PC-9 (cell line): ENCODE results near the gene SI. TPM values are rescaled to one million over a fixed set of nuclear protein-coding genes. Genes with fewer than 3 reads are reported as not detected.

ENCODE experiments used
- BruUV-seq: library from RNA; stranded (reverse); fragments of 400-500 nt; replicated peaks from 2 replicates; lab custom pipeline; 2021; lab: Mats Ljungman, UMichigan
- CTCF ChIA-PET: fragments of 300-600 bp; sonication (Branson Sonifier 250); formaldehyde crosslinking; loops from one replicate; lab custom pipeline; 2022; ENCODE audit warnings: antibody characterized with exemption; lab: Charles Lee
- POLR2A ChIA-PET: fragments of 300-600 bp; sonication (Branson Sonifier 250); formaldehyde crosslinking; loops from one replicate; lab custom pipeline; 2022; ENCODE audit warnings: antibody characterized with exemption; ENCODE audit not compliant: unreplicated experiment; lab: Charles Lee
- DNase-seq, 2 experiments: peaks; one replicate each; pipeline versions ENCODE4 v3.0.0 to v3.0.0-alpha.2; 2015 to 2022; ENCODE audit warnings: mixed read lengths in 1 of 2
- H2AFZ ChIP-seq: fragments of 200-600 bp; sonication (generic); 2 replicates; pipeline ENCODE4 v1.8.1; 2017; ENCODE audit warnings: antibody characterized with exemption
- H3F3A ChIP-seq: fragments of 200-600 bp; sonication (generic); 2 replicates; pipeline ENCODE4 v1.8.1; 2017; ENCODE audit warnings: antibody characterized with exemption, mild to moderate bottlenecking, low read depth; ENCODE audit not compliant: insufficient read depth
- H3K27ac ChIP-seq: fragments of 200-600 bp; sonication (generic); 2 replicates; pipeline ENCODE4 v1.6.1; 2016; ENCODE audit warnings: mixed run types
- H3K27me3 ChIP-seq: fragments of 200-600 bp; sonication (generic); 2 replicates; pipeline ENCODE4 v1.6.1; 2016; ENCODE audit warnings: low read depth, mixed run types; ENCODE audit not compliant: insufficient read depth
- H3K36me3 ChIP-seq: fragments of 200-600 bp; sonication (generic); 2 replicates; pipeline ENCODE4 v1.6.1; 2016; ENCODE audit warnings: low read depth, mixed run types
- H3K4me1 ChIP-seq: fragments of 200-600 bp; sonication (generic); replicated peaks from 2 replicates; pipeline ENCODE4 v1.6.1; 2016; ENCODE audit warnings: mixed run types; ENCODE audit not compliant: insufficient read depth
- H3K4me2 ChIP-seq: fragments of 200-600 bp; sonication (generic); 2 replicates; pipeline ENCODE4 v1.6.1; 2017; ENCODE audit warnings: mixed run types
- H3K4me3 ChIP-seq: fragments of 200-600 bp; sonication (generic); 2 replicates; pipeline ENCODE4 v1.6.1; 2016; ENCODE audit warnings: mixed run types
- H3K79me2 ChIP-seq: fragments of 200-600 bp; sonication (generic); 2 replicates; pipeline ENCODE4 v1.6.1; 2017; ENCODE audit warnings: low read depth, mixed run types
- H3K9me2 ChIP-seq: fragments of 200-600 bp; sonication (generic); 2 replicates; pipeline ENCODE4 v1.8.1; 2017; ENCODE audit warnings: mild to moderate bottlenecking; ENCODE audit not compliant: insufficient read depth
- H3K9me3 ChIP-seq: fragments of 200-600 bp; sonication (generic); 2 replicates; pipeline ENCODE4 v1.8.1; 2016; ENCODE audit warnings: low read depth; ENCODE audit not compliant: insufficient read depth
- H4K20me1 ChIP-seq: fragments of 200-600 bp; sonication (generic); 2 replicates; pipeline ENCODE4 v1.8.1; 2017; ENCODE audit not compliant: insufficient read depth
- EZH2 ChIP-seq: fragments of 200-600 bp; sonication (generic); IDR thresholded peaks from 2 replicates; pipeline ENCODE4 v1.8.0; 2017; ENCODE audit warnings: antibody characterized with exemption, low read depth
- intact Hi-C: fragments of 100-400 bp; cut with micrococcal nuclease; formaldehyde crosslinking; loops from one replicate; pipeline ENCODE4 v1.10.0; 2022; ENCODE audit not compliant: unreplicated experiment
- total RNA-seq: library from RNA; stranded (reverse); gene quantifications from 2 replicates; pipeline ENCODE4 v1.2.3, GENCODE V29; 2021
- TF ChIP-seq, protein P1 (sequence below): fragments of 200-600 bp; sonication (generic); conservative IDR thresholded peaks from 2 replicates; pipeline ENCODE4 v1.6.1; 2017; ENCODE audit warnings: mixed run types, antibody characterized with exemption, mild to moderate bottlenecking, moderate library complexity

The SI gene
- total RNA-seq, 1 experiment from 2014 or later, result not detected

DNA sequence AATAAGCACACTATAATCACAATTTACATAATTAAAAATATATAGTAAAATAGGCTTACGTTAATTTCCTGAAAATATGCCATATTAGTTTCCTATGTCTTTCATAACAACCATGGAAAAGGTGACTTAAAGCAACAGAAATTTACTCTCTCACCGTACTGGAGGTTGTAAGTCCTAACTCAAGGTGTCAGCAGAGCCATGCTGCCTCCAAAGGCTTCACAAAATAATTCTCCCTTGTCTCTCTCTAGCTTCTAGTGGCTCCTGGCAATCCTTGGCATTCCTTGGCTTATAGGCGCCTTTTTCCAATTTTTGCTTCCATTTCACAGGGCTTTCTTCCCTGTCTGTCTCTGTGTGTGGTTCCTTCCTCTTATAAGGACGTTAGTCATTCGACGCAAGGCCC is 7.6 kb downstream of the SI start:
- TF ChIP-seq, protein P1, sequence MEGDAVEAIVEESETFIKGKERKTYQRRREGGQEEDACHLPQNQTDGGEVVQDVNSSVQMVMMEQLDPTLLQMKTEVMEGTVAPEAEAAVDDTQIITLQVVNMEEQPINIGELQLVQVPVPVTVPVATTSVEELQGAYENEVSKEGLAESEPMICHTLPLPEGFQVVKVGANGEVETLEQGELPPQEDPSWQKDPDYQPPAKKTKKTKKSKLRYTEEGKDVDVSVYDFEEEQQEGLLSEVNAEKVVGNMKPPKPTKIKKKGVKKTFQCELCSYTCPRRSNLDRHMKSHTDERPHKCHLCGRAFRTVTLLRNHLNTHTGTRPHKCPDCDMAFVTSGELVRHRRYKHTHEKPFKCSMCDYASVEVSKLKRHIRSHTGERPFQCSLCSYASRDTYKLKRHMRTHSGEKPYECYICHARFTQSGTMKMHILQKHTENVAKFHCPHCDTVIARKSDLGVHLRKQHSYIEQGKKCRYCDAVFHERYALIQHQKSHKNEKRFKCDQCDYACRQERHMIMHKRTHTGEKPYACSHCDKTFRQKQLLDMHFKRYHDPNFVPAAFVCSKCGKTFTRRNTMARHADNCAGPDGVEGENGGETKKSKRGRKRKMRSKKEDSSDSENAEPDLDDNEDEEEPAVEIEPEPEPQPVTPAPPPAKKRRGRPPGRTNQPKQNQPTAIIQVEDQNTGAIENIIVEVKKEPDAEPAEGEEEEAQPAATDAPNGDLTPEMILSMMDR, result no peak
- TF ChIP-seq EZH2, result no peak
- intact Hi-C loops, result no loop called here
- Histone ChIP-seq H3K4me1 (no peaks in the 10 kb centered on the region), H3K27me3 (no peaks in the 10 kb centered on the region), H3K79me2 (no peaks in the 10 kb centered on the region), H3K27ac (no peak overlapping the region), H3F3A (no peaks in the 10 kb centered on the region), H3K9me2 (no peaks in the 10 kb centered on the region), H3K4me3 (no peak overlapping the region), H4K20me1 (no peaks in the 10 kb centered on the region), H3K36me3 (no peaks in the 10 kb centered on the region), H3K9me3 (no peaks in the 10 kb centered on the region), H3K4me2 (no peak overlapping the region), H2AFZ (no peak overlapping the region)
- ChIA-PET POLR2A (no interaction called here), CTCF (no interaction called here)
- DNase-seq, result no peak
- no TSS peak for BruUV-seq

DNA sequence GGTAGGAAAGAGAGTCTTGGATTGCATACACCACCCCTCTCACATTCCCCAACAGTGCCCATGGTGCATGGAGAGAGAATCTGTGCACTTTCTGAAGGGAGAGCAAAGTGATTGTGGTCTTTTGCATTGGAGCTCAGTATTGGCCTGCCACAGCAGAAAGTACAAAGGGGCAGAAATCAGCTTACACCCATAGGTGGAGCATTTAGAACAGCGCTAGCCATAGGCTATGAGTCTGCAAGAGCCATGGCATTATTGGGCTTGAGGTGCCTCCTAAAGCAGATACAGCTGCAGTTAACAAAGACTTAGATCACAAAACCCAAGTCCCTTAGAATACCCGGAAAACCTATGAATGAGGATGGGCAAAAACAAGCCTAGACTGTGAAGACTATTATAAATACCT is 21.8 kb downstream of the SI start:
- DNase-seq, result no peak
- no peaks in the 10 kb centered on the region for H3K79me2 ChIP-seq
- no peak overlapping the region for H3K4me2 ChIP-seq
- no peaks in the 10 kb centered on the region for H3F3A ChIP-seq
- no peaks in the 10 kb centered on the region for H3K9me3 ChIP-seq
- H3K27ac ChIP-seq, result no peak overlapping the region
- POLR2A ChIA-PET, result no interaction called here
- H4K20me1 ChIP-seq, result no peaks in the 10 kb centered on the region
- CTCF ChIA-PET, result no interaction called here
- no peaks in the 10 kb centered on the region for H3K9me2 ChIP-seq
- H3K27me3 ChIP-seq, result no peaks in the 10 kb centered on the region
- no peak overlapping the region for H2AFZ ChIP-seq
- no peak for TF ChIP-seq EZH2
- TF ChIP-seq, protein P1, result no peak
- H3K4me1 ChIP-seq, result no peaks in the 10 kb centered on the region
- H3K4me3 ChIP-seq, result no peak overlapping the region
- intact Hi-C loops, result no loop called here
- H3K36me3 ChIP-seq, result no peaks in the 10 kb centered on the region
- no TSS peak for BruUV-seq

DNA sequence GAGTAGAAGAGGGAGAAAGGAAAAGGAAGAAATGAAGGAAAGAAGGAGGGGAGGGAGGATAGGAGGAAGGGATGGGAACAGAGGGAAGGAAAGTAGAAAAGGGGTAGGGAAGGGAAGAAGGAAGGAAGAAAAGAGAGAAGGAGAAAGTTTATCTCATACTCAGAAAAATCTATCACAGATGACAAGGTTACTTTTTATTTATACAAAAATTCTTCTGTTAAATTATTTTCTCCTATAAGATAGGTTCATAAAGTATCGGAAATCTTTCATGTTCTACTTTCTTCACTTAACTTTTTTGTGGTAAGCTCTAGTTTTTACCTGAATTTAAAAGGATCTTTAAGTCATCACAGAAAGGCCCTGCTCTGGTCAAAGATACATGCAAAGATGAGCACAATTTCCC is 38.1 kb downstream of the SI start:
- POLR2A ChIA-PET, result no interaction called here
- Histone ChIP-seq H3K4me2 (no peak overlapping the region), H3K27me3 (no peaks in the 10 kb centered on the region), H3K9me3 (no peaks in the 10 kb centered on the region), H2AFZ (no peak overlapping the region), H3K4me1 (no peaks in the 10 kb centered on the region), H3K4me3 (no peak overlapping the region), H3K27ac (no peak overlapping the region), H3K9me2 (peaks cover 1% of the 10 kb centered on the region; the same call in 1 of the 2 replicates), H4K20me1 (no peaks in the 10 kb centered on the region), H3F3A (no peaks in the 10 kb centered on the region), H3K79me2 (no peaks in the 10 kb centered on the region), H3K36me3 (no peaks in the 10 kb centered on the region)
- CTCF ChIA-PET, result no interaction called here
- intact Hi-C loops, result no loop called here
- BruUV-seq, result no TSS peak
- TF ChIP-seq EZH2, result no peak
- TF ChIP-seq, protein P1, result no peak
- no peak for DNase-seq
